Superior temporal gyrus (tissue), 1 donor: ENCODE results near the gene ABCB11.
A peak's percentile ranks its signal among the peaks of the same experiment; 100 is the strongest.
"Not testable (repeated sequence)": the region's sequence is repeated elsewhere in the genome, so short reads cannot be mapped to it uniquely, and the experiment has no call there.

ENCODE experiments used
- DNase-seq: peaks from one replicate; pipeline ENCODE4 v3.0.0-alpha.2; 2016; ENCODE audit errors: extremely low spot score

The ABCB11 gene

DNA sequence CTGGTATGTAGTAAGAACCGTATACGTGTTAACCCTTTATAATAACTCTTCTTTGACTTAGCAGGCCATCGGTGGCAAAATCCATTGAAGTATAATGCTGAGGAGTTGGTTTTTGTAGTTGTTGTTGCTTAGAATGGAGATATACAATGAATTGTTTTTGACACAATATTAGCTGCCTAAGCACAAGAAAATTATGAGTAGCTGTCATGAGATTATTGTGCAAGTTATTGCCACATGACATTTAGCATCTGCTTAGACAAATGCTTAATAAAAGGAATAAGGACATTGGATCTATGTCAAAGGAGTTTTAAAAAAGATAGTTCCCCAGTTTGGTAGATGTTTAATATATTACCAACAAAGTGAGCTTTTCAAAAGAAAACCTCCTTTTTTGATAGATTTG lies 59.9 kb downstream of the ABCB11 start:
- DNase-seq: no peak

DNA sequence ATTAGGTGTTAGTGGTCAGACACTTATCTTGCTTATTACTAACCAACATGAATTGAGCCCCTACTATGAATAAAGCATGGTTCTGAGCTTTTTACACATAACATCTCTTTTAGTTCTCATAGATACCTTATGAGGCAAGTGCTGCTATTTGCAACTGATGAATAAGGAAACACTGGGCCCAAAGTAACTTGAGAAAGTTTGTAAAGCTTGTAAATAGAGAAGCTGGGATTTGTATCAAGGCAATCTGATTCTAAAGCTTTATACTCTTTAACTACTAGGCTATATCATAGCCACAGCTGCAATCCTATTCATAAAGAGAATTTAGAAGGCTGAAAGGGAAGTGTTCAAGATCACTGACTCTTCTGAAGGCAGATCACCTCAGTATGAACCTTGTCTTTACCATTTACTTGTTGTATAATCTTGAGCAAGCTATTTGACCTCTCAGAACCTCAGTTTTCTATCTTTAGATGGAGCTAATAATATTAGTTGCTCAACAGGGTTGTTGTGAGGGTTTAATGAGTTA lies 60.4 kb downstream of the ABCB11 start:
- DNase-seq: no peak

DNA sequence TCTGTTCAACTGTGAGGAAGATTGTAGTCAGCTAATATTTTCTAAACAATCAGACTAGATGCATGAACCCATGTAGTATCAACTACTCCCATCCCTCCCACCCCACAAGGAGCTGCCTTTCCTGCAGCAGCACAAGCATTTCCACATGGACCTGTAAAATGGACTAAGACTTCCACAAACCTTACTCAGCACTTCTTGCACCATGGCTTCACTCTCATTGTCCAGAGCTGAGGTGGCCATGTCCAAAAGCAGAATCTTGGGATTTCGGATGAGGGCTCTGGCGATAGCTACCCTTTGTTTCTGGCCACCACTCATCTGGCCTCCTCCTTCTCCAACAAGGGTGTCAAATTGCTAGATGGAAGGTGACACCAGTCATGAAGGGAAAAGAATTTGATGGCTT lies 61.3 kb downstream of the ABCB11 start:
- DNase-seq: no peak

DNA sequence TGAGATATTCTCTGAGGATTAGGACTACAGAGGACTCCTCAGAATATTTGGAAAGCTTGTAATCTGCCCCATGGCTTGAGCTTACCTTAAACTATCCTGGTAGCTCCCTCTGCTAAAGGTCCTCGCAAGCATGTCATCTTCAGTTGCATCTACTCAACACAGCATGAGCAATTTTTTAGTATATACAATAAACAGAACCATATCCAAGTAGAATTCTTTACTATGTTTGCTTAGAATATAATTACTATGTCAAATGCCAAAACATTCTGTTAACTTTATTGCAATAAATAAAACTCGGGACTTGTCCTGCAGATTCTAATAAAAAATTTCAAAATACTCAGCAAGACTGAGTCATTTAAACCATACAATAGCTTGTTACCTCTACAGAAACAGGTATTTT lies 62.8 kb downstream of the ABCB11 start:
- DNase-seq: no peak

DNA sequence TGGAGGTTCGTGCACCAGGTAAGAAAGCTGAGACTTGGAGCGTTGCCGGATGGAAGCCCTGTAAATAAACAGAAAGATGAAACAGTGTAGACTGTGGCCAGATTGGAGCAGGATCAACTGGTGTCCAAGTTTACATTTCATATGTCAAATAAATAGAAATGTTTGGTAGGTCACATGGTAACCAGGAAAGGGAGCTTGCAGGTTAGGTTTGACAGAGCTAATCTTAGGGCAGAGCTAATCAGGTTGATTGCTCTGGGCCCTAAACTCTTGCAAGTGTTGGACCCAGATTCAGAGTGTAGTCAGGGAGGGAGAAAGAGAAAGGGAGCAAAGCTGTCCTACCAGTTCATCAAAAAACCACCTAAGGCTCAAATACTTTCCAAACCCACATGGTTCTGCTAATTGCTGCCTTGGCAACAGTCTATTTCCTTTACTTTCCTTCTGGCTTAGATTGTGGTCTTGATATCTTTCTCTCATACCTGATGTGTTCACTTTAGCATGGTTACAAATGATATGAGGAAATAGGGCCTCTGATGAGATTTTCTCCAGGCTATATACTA lies 66.8 kb downstream of the ABCB11 start:
- DNase-seq: no peak

DNA sequence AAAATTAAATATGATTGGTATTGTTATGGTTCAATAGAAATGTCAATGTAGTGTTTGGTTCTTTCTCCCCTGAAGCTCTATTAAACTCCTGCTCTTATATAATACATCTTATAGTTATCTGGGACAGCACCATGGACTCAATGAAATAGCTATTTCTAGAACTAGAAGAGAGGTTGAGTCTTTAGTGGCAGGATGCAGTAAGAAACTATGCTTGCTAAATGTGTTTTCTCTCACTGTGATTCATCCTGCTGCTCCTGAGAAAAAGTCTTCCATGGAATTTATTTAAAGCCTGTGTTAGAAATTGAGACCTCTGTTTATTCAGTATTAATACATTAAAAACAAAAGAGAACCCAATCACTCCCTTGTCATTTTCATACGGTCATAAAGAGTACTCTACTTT lies 68.5 kb downstream of the ABCB11 start:
- peak; percentile 50 for DNase-seq

DNA sequence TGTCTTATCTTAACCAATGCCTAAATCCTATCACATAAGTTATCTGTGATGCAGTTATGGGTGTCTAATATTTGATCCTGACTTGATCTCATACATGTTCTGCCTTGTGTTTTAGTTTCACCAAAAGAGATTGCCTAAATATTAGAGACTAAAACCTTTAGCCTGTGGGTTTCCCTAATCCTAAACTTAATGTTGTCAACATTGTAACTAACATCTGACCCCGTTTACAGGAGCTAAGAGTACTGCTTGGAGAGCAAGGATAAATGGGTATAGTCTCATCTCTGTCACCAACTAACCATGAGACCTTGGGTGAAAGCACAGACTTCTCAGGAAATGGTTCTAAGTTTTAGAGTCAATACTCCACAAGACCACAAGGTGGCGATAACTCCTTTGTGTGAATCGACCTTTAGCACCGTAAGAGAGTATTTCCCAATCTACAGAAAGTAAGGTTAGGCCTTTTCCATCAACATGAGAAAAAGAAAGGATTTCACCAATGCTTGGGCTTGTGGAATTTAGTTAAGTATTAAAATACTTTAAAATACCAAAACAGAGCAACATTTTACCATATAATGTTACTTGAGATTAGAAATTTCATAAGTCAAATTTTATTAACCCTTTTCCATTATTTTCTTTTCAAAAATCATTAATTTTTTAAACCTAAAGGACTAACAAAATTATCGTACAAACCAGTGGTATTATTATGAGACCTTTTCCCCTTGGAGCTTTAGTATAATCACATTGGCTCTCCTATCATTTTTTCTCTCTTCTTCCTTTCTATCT lies 69.5 kb downstream of the ABCB11 start:
- DNase-seq: peak; percentile 90

DNA sequence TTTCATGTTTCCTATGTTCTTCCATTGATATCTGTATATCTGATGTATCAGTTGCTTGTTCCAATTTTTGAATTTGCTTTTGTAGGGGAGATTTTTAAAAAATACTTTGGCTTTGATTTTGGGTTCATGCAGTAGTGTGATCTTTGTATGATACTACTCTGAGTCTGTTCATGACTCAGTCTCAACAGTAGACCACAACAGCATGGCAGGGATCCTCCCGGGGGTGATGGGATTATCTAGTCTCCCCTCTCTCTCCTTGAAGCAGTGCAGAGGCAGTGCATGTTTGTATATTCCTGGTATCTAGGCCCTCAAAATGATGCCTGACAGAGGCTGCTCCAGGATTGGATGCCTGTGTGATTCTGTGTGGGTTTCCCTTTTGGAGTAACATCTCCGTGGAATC lies 74.7 kb downstream of the ABCB11 start:
- DNase-seq: no peak

DNA sequence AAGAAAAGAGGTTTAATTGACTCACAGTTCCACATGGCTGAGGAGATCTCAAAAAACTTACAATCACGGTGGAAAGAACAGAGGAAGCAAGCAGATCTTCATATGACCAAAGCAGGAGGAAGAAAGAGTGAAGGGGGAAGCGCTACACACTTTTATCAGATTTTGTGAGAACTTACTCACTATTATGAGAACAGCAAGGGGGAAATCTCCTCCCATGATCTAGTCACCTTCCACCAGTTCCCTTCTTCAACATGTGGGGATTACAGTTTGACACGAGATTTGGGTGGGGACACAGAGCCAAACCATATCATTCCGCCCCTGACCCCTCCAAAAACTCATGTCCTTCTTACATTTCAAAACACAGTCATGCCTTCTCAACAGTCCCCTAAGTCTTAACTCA lies 75.8 kb downstream of the ABCB11 start:
- DNase-seq: no peak

DNA sequence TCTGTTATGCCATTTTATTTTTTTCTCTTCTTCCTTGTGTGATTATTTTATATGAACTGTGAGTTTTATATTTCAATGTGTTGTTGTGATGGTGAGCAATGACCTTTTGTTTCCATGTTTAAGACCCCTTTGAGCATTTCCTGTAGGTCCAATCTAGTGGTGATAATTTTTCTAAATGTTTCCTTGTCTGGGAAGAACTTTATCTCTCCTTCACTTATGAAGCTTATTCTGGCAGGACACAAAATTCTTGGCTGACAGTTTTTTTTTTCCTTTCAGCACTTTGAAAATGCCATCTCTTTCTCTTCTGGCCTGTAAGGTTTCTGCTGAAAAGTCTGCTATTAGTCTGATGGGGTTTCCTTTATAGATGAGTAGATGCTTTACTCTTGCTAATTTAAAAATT lies 76.9 kb downstream of the ABCB11 start:
- no peak for DNase-seq

DNA sequence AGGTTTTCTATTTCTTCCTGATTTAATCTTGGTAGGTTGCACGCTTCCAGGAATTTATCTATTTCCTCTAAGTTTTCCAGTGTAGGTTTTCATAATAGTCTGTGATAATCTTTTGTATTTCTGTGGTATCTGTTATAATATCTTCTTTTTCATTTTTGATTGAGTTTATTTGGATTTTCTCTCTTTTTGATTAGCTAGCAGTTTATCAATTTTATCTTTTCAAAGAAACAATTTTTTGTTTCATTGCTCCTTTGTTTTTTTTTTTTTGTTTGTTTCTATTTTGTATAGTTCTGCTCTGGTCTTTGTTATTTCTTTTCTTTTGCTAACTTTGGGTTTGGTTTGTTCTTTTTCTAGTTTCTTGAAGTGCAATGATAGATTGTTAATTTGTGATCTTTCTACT lies 78.7 kb downstream of the ABCB11 start:
- no peak for DNase-seq

DNA sequence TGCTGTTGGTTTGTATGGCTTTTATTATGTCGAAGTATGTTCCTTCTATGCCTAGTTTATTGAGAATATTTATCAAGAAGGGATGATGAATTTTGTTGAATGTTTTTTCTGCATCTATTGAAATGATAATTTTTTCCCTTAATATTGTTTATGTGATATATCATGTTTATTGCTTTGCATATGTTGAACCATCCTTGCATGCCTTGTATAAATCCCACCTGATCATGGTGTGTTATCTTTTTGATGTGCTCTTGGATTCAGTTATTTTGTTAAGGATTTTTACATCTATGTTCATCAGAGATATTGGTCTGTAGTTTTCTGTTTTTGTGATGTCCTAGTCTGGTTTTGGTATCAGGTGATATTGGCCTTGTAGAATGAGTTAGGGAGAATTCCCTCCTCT lies 79.3 kb downstream of the ABCB11 start:
- no peak for DNase-seq

DNA sequence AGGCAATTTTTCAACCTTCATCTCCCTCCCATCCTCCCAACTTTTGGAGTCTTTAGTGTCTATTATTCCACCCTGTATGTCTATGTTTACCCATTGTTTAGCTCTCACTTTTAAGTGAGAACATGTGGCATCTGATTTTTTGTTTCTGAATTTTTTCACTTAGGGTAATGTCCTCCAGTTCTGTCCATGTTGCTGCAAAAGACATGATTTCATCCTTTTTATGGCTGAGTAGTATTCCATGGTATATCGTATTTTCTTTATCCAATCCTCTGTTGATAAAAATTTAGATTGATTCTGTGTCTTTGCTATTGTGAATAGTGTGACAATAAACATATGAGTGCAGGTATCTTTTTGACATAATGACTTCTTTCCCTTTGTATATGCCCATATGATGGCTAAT lies 81.8 kb downstream of the ABCB11 start:
- DNase-seq: no peak

DNA sequence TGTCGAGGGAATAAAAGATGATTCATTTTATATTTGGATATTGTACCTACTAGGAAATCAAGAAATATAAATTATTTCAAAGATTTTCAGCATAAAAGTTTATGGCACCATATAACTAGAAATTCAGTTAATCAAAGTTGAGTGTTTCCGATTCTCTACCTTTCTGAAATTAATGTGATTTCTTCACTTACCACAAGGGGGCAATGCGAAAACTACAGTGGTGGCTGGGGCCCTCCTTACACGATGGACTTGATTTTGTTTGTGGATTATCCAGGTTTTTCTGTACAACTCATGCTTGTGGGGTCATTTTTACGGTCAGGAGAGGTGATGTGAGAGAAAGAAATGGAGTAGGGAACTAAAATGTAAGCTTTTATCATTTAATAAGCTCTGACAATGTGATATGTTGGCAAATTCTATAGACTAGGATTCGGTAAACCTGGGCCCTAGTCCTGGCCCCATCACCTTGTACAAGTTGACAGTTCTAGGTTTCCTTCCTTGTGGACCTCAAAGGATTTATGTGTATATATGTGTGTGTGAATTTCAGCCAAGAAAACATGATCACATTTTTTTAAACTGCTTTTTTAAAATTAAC lies 82.4 kb downstream of the ABCB11 start:
- no peak for DNase-seq

DNA sequence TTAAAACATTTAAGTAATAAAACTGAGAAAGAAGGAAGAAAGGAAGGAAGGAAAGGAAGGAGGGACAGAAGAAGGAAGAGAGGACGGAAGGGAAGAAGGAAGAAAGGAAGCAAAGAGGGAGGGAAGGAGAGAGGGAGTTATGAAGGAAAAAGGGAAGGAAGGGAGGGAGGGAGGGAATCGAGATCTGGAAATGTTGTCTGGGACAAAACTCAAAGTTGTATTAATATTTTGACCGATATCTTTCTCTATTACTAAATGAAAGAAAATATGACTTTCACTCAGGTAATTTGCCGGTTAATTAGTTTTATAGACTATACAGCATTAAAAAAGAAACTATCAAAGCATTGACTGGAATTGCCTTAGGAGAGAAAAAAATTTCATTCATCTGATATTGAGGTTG lies 85.6 kb downstream of the ABCB11 start:
- DNase-seq: no peak

DNA sequence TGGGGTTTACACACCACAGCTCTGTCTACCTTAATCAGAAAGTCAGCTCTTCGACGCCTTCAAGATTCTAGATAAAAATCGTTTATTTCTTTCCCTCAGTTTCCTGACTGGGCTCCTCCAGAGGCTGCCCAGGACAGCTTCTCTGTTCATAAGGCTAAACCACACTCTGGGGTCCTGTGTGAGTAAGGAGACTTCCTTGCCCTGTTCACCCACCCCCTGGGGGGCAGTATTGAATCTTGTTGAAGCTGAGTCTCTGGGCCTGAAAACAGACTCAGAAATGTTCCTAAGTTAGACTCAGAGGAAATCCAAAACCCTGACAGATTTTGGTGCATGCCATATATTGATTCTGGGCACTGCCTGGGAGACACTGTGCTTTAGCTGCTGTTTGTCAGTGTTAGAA lies 87.1 kb downstream of the ABCB11 start:
- no peak for DNase-seq

DNA sequence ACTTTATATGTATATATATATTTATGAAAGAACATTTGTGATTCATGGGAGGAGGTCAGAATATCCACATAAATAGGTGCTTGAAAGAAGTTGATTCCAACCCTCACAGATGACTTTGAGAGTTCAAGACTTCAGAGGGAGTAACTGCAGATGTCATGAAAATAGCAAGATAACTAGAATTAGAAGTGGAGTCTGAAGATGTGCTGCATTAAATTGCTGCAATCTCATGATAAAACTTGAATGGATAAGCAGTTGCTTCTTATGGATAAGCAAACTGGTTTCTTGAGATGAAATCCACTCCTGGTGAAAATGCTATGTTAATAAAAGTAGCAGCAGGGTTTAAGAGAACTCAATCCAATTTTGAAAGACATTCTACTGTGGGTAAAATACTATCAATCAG lies 89.8 kb downstream of the ABCB11 start:
- DNase-seq: no peak

DNA sequence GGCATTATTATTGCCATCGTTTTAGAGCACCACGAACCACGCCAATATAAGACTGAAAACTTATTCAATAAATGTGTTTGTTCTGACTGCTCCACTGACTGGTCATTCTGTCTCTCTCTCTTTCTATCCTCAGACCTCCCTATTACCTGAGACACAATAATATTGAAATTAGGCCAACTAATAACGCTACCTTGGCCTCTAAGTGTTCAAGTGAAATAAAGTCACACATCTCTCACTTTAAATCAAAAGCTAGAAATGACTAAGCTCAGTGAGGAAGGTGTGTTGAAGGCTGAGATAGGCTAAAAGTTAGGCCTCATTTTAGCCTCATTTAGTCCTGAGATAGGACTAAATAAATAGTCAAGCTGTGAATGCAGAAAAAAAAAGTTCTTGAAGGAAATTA lies 91.2 kb downstream of the ABCB11 start:
- no peak for DNase-seq

DNA sequence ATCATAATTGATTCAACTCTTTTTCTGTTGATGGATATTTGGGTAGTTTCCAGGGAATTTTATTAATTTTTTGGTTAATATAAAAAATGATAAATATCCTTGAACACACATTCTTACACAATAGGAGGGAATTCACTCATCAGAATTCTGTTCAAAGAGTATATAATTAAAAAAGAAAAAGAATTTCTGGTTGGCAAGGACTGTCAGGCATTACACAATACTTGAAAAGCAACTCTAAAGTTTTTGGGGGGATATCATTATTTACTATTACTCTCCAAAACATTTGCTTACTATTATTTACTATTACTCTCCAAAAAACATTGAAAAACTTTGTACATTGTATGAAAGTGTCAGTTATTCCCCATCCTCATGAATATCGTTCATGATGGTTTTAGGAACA lies 92.1 kb downstream of the ABCB11 start:
- DNase-seq: no peak

DNA sequence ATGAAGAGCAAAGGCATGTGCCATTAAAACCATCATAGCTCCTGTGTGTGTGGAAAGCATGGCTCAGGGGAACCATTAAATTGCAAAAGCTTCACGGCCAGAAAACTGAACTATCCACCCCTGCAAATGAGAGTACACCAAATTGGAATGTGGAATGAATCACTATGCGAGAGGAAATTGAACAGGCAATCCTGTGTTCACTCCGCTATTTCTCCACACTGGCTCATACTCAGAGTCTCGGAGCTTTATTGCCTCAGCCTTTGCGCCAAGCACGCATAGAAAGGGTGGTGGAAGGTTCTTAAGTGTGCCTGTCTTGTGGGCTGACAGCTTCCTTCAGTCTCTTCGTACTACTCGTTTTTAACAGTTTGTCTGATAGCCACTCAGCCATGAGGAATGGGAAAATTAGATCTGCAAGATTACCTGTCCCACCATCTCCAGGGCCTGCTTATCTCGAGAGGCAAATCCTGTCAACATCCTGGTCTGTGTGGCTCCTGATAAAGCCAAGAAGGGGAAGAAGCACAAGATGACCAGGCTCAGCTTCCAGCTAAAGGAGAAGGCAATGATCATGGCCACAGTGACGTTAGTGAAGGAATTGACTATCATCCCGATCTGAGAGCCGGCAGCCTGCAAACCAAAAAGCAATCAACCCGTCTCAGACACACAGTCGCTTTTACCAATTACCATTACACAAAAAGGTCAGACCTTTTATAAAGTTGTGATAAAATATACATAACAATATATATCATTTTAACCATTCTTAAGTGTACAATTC lies 95.1 kb downstream of the ABCB11 start:
- DNase-seq: no peak

DNA sequence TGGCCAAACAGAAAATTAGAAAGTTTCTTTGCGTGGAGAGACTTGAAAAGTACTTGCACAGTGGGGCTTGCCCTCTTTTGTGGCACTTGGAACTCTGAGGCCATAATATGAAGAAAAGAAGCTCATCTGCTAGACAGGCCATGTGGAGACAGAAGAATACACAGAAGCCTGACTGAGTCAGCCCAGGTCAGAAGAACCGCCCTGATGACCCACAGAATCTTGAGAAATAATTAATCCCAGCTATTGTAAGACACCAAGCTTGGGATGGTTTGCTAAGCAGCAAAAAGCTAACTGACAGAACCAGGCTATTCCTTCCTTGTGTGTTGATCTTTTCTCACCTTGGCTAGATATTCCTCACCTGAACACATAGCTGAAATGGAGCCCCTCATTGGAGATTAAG lies 96.3 kb downstream of the ABCB11 start:
- no peak for DNase-seq

DNA sequence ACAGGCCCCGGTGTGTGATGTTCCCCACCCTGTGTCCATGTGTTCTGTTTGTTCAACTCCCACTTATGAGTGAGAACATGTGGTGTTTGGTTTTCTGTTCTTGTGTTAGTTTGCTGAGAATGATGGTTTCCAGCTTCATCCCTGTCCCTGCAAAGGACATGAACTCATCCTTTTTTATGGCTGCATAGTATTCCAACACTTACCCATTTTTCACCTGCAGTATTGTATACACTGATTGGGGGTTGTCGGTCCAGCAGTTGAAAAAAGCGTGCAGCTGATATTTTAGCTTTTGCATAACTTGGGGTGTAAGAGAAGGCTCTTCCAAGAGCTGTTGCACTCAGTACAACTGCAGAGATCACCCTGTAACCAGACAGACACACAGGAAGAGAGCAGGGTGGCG lies 99.0 kb downstream of the ABCB11 start:
- not testable (repeated sequence) for DNase-seq

DNA sequence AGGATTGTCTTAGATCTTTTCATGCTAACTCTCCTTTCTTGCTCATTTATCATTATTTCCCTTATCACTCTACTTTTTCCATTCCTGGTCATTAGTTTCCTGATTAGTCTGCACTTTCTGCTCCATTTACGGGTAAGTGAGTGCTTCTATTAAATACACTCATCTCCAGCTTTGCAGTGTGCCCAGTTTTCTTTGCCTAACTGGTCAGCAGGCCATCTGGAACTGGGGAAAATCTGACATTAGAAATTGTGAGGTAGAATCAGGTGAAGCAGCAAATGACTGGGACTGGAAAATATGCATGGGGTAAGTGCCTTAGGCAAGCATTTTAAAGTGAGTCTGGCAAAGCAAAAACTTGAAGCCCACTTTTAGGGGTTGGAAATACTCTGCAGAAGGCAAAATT lies 100.9 kb downstream of the ABCB11 start:
- DNase-seq: no peak
